OCI-LY7 (cell line): Measurements from ENCODE around the gene LRP1B. TPM values are rescaled to one million over a fixed set of nuclear protein-coding genes. Genes with fewer than 3 reads are reported as not detected.

Experiments used
- BruUV-seq: library from RNA; stranded (reverse); fragments of 400-500 nt; replicated peaks from 2 replicates; lab custom pipeline; 2021; lab: Mats Ljungman, UMichigan
- CTCF ChIA-PET: fragments of 300-600 bp; sonication (Branson Sonifier 250); formaldehyde crosslinking; loops from one replicate; lab custom pipeline; 2022; ENCODE audit warnings: antibody characterized with exemption; ENCODE audit not compliant: unreplicated experiment; lab: Charles Lee
- POLR2A ChIA-PET: fragments of 300-600 bp; sonication (Branson Sonifier 250); formaldehyde crosslinking; loops from one replicate; lab custom pipeline; 2022; ENCODE audit warnings: antibody characterized with exemption; lab: Charles Lee
- DNase-seq: peaks from one replicate; pipeline ENCODE4 v3.0.0-alpha.2; 2015; ENCODE audit warnings: low spot score
- H2AFZ ChIP-seq: fragments of 200-600 bp; sonication (generic), shearing (Covaris generic); 2 replicates; pipeline ENCODE4 v1.6.1; 2014; ENCODE audit warnings: mild to moderate bottlenecking, antibody characterized with exemption, low read length, moderate library complexity
- H3K27ac ChIP-seq: fragments of 200-600 bp; sonication (generic); 2 replicates; pipeline ENCODE4 v1.5.1; 2014; ENCODE audit warnings: mixed run types, low read depth, mild to moderate bottlenecking, moderate library complexity, low read length, inconsistent platforms; ENCODE audit not compliant: poor library complexity, severe bottlenecking
- H3K36me3 ChIP-seq: fragments of 200-600 bp; sonication (generic); 2 replicates; pipeline ENCODE4 v1.6.1; 2014; ENCODE audit warnings: mild to moderate bottlenecking, antibody characterized with exemption, low read length, moderate library complexity, mixed read lengths; ENCODE audit not compliant: insufficient read depth
- H3K4me1 ChIP-seq: fragments of 200-600 bp; sonication (generic); 2 replicates; pipeline ENCODE4 v1.5.1; 2014; ENCODE audit warnings: mild to moderate bottlenecking, low read length; ENCODE audit not compliant: insufficient read depth, poor library complexity, severe bottlenecking
- H3K4me2 ChIP-seq: fragments of 200-600 bp; sonication (generic); 2 replicates; pipeline ENCODE4 v1.6.1; 2014; ENCODE audit warnings: mild to moderate bottlenecking, low read length
- H3K4me3 ChIP-seq: fragments of 200-600 bp; sonication (generic); 2 replicates; pipeline ENCODE4 v1.5.1; 2014; ENCODE audit warnings: mild to moderate bottlenecking, low read depth, low read length; ENCODE audit not compliant: poor library complexity, severe bottlenecking
- H3K79me2 ChIP-seq: fragments of 200-600 bp; sonication (generic); 2 replicates; pipeline ENCODE4 v1.6.1; 2016; ENCODE audit warnings: low read depth, mild to moderate bottlenecking, low read length, moderate library complexity, mixed read lengths; ENCODE audit not compliant: insufficient read depth
- H3K9me2 ChIP-seq: fragments of 200-600 bp; sonication (generic); 2 replicates; pipeline ENCODE4 v1.6.1; 2016; ENCODE audit warnings: mild to moderate bottlenecking, low read length, mixed read lengths; ENCODE audit not compliant: insufficient read depth
- H3K9me3 ChIP-seq: fragments of 200-600 bp; sonication (generic); 2 replicates; pipeline ENCODE4 v1.6.1; 2014; ENCODE audit warnings: mild to moderate bottlenecking, mixed run types, low read length, mixed read lengths
- H4K20me1 ChIP-seq: fragments of 200-600 bp; sonication (generic); 2 replicates; pipeline ENCODE4 v1.6.1; 2014; ENCODE audit warnings: mild to moderate bottlenecking, antibody characterized with exemption, low read length, moderate library complexity, mixed read lengths; ENCODE audit not compliant: insufficient read depth
- EZH2phosphoT487 ChIP-seq: fragments of 200-600 bp; sonication (generic); IDR thresholded peaks from 2 replicates; pipeline ENCODE4 v1.6.1; 2018; ENCODE audit warnings: low read depth, borderline replicate concordance, mild to moderate bottlenecking, mixed run types, antibody characterized with exemption, low read length, moderate library complexity, mixed read lengths
- intact Hi-C: fragments of 100-400 bp; cut with micrococcal nuclease; formaldehyde crosslinking; loops from one replicate; pipeline ENCODE4 v1.10.0; 2022; ENCODE audit not compliant: unreplicated experiment
- total RNA-seq, 2 experiments: library from RNA; depleted of rRNA in 1 of 2; stranded (reverse); fragments of >200 nt in 1 of 2; shearing (Covaris generic) in 1 of 2; gene quantifications; 2 replicates each; pipeline ENCODE4 v1.2.3, GENCODE V29; 2014 to 2022
- TF ChIP-seq, protein P1 (sequence below): fragments of 200-600 bp; sonication (generic); conservative IDR thresholded peaks from 2 replicates; pipeline ENCODE4 v1.5.1; 2014; ENCODE audit warnings: mild to moderate bottlenecking, antibody characterized with exemption, low read length, moderate library complexity, mixed read lengths

Gene LRP1B
- total RNA-seq, 2 experiments from 2014 or later: not detected

DNA sequence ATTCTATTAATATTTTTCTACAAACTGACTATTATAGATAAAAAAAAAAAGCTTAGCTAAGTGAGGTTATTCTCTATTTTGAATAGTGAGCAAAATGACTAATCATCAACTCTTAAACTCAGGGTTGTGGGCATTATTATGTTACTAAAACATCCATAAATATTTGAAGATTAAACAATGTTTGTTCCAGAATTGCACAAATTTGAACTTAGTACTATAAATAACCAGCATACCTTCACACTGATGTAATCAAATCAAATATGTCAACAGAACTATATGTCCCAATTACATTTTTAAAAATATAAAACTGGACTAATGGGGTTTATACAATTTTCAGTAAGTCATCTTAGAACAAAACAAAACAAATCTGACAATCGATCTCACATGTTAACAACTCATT is 800.9 kb downstream of the LRP1B start:
- Histone ChIP-seq H3K4me3 (no peak overlapping the region), H3K4me1 (no peaks in the 10 kb centered on the region), H3K9me2 (no peaks in the 10 kb centered on the region), H3K27ac (no peak overlapping the region), H3K79me2 (no peaks in the 10 kb centered on the region), H2AFZ (no peak overlapping the region), H3K36me3 (no peaks in the 10 kb centered on the region), H3K4me2 (no peak overlapping the region), H4K20me1 (no peaks in the 10 kb centered on the region), H3K9me3 (no peaks in the 10 kb centered on the region)
- POLR2A ChIA-PET: interaction anchor here (0.7 kb wide), 2 partner anchors 594 to 828 kb away, joined by 4 to 5 read pairs; no protein-coding TSS in a partner anchor
- CTCF ChIA-PET: no interaction called here
- DNase-seq: no peak
- intact Hi-C loops: no loop called here
- no TSS peak for BruUV-seq
- TF ChIP-seq, protein P1, sequence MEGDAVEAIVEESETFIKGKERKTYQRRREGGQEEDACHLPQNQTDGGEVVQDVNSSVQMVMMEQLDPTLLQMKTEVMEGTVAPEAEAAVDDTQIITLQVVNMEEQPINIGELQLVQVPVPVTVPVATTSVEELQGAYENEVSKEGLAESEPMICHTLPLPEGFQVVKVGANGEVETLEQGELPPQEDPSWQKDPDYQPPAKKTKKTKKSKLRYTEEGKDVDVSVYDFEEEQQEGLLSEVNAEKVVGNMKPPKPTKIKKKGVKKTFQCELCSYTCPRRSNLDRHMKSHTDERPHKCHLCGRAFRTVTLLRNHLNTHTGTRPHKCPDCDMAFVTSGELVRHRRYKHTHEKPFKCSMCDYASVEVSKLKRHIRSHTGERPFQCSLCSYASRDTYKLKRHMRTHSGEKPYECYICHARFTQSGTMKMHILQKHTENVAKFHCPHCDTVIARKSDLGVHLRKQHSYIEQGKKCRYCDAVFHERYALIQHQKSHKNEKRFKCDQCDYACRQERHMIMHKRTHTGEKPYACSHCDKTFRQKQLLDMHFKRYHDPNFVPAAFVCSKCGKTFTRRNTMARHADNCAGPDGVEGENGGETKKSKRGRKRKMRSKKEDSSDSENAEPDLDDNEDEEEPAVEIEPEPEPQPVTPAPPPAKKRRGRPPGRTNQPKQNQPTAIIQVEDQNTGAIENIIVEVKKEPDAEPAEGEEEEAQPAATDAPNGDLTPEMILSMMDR: no peak
- no peak for TF ChIP-seq EZH2phosphoT487

DNA sequence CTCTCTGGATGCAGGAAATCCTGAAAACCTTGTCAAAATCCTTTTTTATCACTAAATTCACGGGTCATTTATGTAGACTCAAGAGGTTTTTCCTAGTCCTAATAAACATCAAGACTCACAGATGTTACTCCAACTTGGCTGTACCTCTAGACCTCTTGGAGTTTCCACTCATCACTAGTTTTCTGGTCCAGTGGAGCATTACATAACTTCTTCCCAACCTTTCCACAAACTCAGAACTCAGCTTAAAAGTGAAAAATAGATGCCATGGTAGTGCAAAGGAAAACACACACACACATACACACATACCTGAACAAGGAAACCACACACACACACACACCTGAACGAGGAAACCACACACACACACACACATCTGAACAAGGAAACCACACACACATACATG is 807.2 kb downstream of the LRP1B start:
- no peaks in the 10 kb centered on the region; the same call in 1 of the 2 replicates for H3K9me2 ChIP-seq
- no peak overlapping the region for H3K4me3 ChIP-seq
- no peaks in the 10 kb centered on the region for H4K20me1 ChIP-seq
- DNase-seq: no peak
- no peak overlapping the region for H3K27ac ChIP-seq
- H3K79me2 ChIP-seq: no peaks in the 10 kb centered on the region
- H2AFZ ChIP-seq: no peak overlapping the region
- no peaks in the 10 kb centered on the region for H3K9me3 ChIP-seq
- ChIA-PET POLR2A (no interaction called here), CTCF (no interaction called here)
- intact Hi-C loops: no loop called here
- H3K36me3 ChIP-seq: no peaks in the 10 kb centered on the region
- TF ChIP-seq, protein P1: no peak
- no peak for TF ChIP-seq EZH2phosphoT487
- no TSS peak for BruUV-seq
- no peaks in the 10 kb centered on the region for H3K4me1 ChIP-seq
- H3K4me2 ChIP-seq: no peak overlapping the region

DNA sequence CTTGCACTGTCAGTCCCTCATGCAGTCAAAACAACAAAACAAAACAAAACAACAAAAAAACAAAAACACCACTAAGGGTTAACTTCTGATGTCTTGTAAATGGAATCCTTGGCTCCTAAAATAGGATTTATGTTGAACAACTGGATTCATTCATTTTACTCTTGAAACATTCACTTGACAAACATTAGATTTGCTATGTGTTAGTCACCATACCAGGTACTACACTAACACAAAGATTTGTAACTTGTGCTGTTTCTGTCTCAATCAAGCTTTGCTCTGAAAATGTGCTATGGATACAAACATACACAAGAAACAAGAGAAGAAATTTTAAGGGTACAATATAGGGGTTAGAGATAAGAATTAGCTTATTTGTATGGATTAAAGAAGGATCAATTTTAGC is 812.8 kb downstream of the LRP1B start:
- H3K4me3 ChIP-seq: no peak overlapping the region
- POLR2A ChIA-PET: interaction anchor here (0.7 kb wide), 1 partner anchor 1268 kb away, joined by 3 read pairs; no protein-coding TSS in a partner anchor
- no peaks in the 10 kb centered on the region for H3K79me2 ChIP-seq
- H3K4me1 ChIP-seq: no peaks in the 10 kb centered on the region
- H3K36me3 ChIP-seq: no peaks in the 10 kb centered on the region
- no peaks in the 10 kb centered on the region for H3K9me3 ChIP-seq
- intact Hi-C loops: no loop called here
- CTCF ChIA-PET: no interaction called here
- H2AFZ ChIP-seq: no peak overlapping the region
- no TSS peak for BruUV-seq
- no peak for DNase-seq
- no peaks in the 10 kb centered on the region for H4K20me1 ChIP-seq
- no peak overlapping the region for H3K27ac ChIP-seq
- no peaks in the 10 kb centered on the region; the same call in 1 of the 2 replicates for H3K9me2 ChIP-seq
- TF ChIP-seq, protein P1: no peak
- TF ChIP-seq EZH2phosphoT487: no peak
- no peak overlapping the region for H3K4me2 ChIP-seq
